BE2C (cell line): ENCODE measurements around the gene PSENEN.

ENCODE experiments used
- DNase-seq: peaks from one replicate; pipeline ENCODE4 v3.0.0-alpha.2; 2020
- H3K27me3 ChIP-seq: fragments of 250-450 bp; sonication (Bioruptor Pico); 2 replicates; pipeline ENCODE4 v1.5.1; 2020; ENCODE audit warnings: mild to moderate bottlenecking
- H3K36me3 ChIP-seq: fragments of 250-450 bp; sonication (Bioruptor Pico); 2 replicates; pipeline ENCODE4 v1.5.1; 2020; ENCODE audit warnings: mild to moderate bottlenecking
- H3K4me1 ChIP-seq: fragments of 250-450 bp; sonication (Bioruptor Pico); 2 replicates; pipeline ENCODE4 v1.5.1; 2020
- H3K4me3 ChIP-seq: 2 replicates; pipeline ENCODE4 v1.5.1; 2011; ENCODE audit warnings: low read depth, low read length
- H3K9me3 ChIP-seq: fragments of 250-450 bp; sonication (Bioruptor Pico); 2 replicates; pipeline ENCODE4 v1.5.1; 2020
- TF ChIP-seq, protein P1 (sequence below): IDR thresholded peaks from 2 replicates; pipeline ENCODE4 v1.5.1; 2012; ENCODE audit warnings: mild to moderate bottlenecking, low read depth, low read length

Gene PSENEN

DNA sequence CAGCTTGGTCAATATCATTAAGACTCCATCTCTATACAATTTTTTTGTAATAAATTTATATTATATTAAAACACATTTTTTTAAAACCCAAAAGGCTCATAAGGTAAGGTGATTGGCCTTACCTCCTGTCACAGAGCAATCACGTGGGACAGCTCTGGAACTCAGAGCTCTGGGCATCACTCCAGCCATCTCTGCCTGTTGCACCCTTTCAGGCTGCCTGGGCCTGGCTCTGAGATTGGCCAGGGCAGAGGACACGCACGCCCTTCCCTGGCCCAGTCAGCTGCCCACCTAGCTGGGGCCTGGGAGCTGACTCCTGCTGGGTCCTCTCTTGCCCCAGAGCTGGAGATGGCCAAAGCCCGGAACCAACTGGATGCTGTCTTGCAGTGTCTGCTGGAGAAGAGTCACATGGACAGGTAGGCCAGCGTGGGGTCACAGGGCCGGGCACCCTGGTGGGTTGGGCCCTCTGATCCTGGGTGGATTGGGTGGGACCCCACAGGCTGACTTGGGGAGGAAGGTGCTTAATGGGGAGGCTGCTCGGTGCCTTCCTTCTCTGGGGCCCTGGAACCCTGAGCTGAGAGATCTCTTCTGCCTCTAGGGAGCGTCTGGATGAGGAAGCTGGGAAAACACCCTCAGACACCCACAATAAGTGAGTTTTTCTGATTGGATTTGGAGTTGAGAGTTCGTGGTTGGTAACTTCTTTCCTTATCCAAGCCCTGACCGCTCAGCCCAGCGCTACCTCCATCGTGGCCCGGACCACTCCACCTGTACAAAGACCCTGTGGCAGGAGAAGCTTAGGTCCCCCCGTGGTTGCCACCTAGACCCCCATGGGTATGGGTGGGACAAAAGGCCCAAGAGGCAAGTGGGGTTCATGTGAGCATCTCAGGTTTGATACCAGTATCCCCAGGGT lies 6.6 kb downstream of the PSENEN start:
- Histone ChIP-seq H3K9me3 (no peaks in the 10 kb centered on the region), H3K27me3 (no peaks in the 10 kb centered on the region), H3K4me1 (peaks cover 2% of the 10 kb centered on the region; the same call in 1 of the 2 replicates), H3K4me3 (no peak overlapping the region), H3K36me3 (peaks cover 5% of the 10 kb centered on the region; the same call in 1 of the 2 replicates)
- TF ChIP-seq, protein P1, sequence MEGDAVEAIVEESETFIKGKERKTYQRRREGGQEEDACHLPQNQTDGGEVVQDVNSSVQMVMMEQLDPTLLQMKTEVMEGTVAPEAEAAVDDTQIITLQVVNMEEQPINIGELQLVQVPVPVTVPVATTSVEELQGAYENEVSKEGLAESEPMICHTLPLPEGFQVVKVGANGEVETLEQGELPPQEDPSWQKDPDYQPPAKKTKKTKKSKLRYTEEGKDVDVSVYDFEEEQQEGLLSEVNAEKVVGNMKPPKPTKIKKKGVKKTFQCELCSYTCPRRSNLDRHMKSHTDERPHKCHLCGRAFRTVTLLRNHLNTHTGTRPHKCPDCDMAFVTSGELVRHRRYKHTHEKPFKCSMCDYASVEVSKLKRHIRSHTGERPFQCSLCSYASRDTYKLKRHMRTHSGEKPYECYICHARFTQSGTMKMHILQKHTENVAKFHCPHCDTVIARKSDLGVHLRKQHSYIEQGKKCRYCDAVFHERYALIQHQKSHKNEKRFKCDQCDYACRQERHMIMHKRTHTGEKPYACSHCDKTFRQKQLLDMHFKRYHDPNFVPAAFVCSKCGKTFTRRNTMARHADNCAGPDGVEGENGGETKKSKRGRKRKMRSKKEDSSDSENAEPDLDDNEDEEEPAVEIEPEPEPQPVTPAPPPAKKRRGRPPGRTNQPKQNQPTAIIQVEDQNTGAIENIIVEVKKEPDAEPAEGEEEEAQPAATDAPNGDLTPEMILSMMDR: no peak
- no peak for DNase-seq

DNA sequence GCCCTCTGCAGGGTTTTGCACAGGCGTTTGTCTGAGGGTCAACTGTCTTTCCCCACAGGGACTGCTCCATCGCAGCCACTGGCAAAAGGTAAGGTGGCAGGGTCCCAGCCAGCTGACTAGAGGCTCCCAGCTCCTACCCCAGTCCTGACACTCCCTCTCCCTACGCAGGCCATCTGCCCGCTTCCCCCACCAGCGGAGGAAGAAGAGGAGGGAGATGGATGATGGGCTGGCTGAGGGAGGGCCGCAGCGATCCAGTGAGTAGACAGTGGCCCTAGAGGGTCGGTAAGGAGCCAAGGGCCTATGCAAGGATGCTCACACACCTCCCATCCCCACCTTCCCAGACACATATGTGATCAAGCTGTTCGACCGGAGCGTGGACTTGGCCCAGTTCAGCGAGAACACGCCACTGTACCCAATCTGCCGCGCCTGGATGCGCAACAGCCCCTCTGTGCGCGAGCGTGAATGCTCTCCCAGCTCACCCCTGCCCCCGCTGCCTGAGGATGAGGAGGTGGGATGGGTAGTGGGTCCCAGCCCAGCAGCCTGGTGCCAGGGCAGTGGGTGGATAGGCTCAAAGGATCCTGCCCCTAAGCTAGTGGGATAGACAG lies 7.4 kb downstream of the PSENEN start:
- no peak overlapping the region for H3K4me3 ChIP-seq
- no peaks in the 10 kb centered on the region for H3K27me3 ChIP-seq
- no peak for DNase-seq
- no peaks in the 10 kb centered on the region for H3K9me3 ChIP-seq
- H3K36me3 ChIP-seq: peaks cover 5% of the 10 kb centered on the region; the same call in 1 of the 2 replicates
- peaks cover 2% of the 10 kb centered on the region; the same call in 1 of the 2 replicates for H3K4me1 ChIP-seq
- TF ChIP-seq, protein P1: no peak

GRCh38 chr19:35753634-35754369 lies 8.4 kb downstream of the PSENEN start:
- peaks cover 5% of the 10 kb centered on the region; the same call in 1 of the 2 replicates for H3K36me3 ChIP-seq
- DNase-seq: no peak
- no peak overlapping the region for H3K4me3 ChIP-seq
- TF ChIP-seq, protein P1: no peak
- no peaks in the 10 kb centered on the region for H3K27me3 ChIP-seq
- no peaks in the 10 kb centered on the region for H3K9me3 ChIP-seq
- H3K4me1 ChIP-seq: peaks cover 2% of the 10 kb centered on the region; the same call in 1 of the 2 replicates

GRCh38 chr19:35754370-35755130 lies 9.1 kb downstream of the PSENEN start:
- H3K27me3 ChIP-seq: no peaks in the 10 kb centered on the region
- TF ChIP-seq, protein P1: no peak
- DNase-seq: no peak
- H3K9me3 ChIP-seq: no peaks in the 10 kb centered on the region
- H3K4me1 ChIP-seq: no peaks in the 10 kb centered on the region; the same call in 1 of the 2 replicates
- H3K36me3 ChIP-seq: peaks cover 5% of the 10 kb centered on the region
- H3K4me3 ChIP-seq: no peak overlapping the region

GRCh38 chr19:35755131-35755549 lies 9.7 kb downstream of the PSENEN start:
- Histone ChIP-seq H3K4me3 (no peak overlapping the region), H3K9me3 (no peaks in the 10 kb centered on the region), H3K27me3 (no peaks in the 10 kb centered on the region), H3K4me1 (no peaks in the 10 kb centered on the region; the same call in 1 of the 2 replicates), H3K36me3 (peaks cover 5% of the 10 kb centered on the region)
- no peak for DNase-seq
- TF ChIP-seq, protein P1: no peak
